ENCODE data around the gene RNASEL.

The RNASEL gene

DNA sequence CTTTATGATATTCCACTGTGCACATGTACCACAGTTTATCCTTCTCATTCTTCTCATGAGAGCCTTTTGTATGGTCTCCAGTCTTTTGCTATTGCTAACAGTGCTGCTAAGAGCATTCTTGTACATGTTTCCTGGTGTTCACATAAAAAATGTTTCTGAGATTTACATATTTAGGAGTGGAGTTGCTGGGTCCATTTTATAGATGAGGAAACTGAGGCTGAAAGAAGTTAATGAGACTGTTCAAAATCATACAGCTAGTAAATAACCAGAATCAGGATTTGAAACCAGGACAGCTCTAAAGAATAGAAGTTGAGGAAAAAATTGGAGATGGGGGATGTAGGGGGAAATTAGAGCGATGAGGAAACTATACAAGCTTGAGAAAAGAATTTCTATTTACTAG is 42.9 kb upstream of the RNASEL start:
- in situ Hi-C loops (cut with MboI; ENCODE audit: low sequenced_read_pairs, unreplicated experiment), result no loop called here
- TF ChIP-seq, protein P1, sequence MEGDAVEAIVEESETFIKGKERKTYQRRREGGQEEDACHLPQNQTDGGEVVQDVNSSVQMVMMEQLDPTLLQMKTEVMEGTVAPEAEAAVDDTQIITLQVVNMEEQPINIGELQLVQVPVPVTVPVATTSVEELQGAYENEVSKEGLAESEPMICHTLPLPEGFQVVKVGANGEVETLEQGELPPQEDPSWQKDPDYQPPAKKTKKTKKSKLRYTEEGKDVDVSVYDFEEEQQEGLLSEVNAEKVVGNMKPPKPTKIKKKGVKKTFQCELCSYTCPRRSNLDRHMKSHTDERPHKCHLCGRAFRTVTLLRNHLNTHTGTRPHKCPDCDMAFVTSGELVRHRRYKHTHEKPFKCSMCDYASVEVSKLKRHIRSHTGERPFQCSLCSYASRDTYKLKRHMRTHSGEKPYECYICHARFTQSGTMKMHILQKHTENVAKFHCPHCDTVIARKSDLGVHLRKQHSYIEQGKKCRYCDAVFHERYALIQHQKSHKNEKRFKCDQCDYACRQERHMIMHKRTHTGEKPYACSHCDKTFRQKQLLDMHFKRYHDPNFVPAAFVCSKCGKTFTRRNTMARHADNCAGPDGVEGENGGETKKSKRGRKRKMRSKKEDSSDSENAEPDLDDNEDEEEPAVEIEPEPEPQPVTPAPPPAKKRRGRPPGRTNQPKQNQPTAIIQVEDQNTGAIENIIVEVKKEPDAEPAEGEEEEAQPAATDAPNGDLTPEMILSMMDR (IDR thresholded peaks at IDR 0.05; ENCODE audit: borderline replicate concordance, control extremely low read depth, extremely low read depth, insufficient read depth, missing control alignments), result no peak
- no peak for DNase-seq (ENCODE audit: low spot score)

DNA sequence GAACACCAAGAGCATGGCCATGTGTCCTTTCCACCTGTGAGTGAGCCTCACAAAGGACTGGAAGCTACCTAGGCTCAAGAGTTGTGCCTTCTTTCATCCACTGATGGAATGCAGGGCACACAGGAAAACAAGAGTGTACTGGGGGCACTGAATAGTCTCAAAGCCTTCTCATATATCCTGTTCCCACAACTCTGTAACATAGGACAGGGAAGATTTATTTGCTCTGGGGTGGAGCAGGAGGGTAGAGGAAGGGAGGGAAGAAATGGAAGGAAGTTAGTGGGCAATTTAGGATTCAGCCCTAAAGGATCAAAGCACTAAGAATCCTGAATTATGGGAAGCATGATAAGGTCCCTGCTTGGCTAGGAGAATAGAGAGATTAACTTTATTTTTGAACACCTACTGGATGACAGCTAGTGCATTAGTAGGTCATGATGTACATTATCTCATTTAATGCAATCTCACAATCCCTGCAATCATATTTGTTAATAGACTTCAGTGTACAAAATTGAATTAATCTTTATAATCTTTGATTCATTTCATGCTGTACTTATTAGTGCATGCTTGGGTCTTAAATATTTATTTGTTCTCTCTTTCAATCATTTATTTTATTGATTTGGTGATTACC is 42.1 kb upstream of the RNASEL start:
- TF ChIP-seq, protein P1 (IDR thresholded peaks at IDR 0.05; ENCODE audit: borderline replicate concordance, control extremely low read depth, extremely low read depth, insufficient read depth, missing control alignments), result no peak
- no peak for DNase-seq (ENCODE audit: low spot score)
- in situ Hi-C loops (cut with MboI; ENCODE audit: low sequenced_read_pairs, unreplicated experiment), result no loop called here

DNA sequence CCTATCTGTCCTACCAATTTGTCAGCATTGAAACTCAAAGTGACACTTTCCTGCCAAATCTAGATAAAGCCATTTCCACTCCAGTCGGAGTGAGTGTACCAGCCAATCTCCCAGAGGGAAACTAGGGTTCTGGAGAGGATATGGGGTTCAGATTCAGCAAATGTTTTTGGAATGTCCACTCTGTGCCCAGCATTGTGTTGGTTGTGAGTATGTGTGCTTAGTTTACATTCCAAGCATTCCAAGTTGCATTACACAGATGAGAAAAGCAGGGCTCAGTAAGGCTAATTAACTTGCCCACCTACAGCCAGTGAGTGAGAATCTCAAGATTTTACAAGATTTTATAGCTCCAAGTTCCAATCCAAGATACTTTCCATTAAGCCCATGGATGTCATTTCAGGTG is 41.5 kb upstream of the RNASEL start:
- no peak for DNase-seq (ENCODE audit: low spot score)
- in situ Hi-C loops (cut with MboI; ENCODE audit: low sequenced_read_pairs, unreplicated experiment), result no loop called here

DNA sequence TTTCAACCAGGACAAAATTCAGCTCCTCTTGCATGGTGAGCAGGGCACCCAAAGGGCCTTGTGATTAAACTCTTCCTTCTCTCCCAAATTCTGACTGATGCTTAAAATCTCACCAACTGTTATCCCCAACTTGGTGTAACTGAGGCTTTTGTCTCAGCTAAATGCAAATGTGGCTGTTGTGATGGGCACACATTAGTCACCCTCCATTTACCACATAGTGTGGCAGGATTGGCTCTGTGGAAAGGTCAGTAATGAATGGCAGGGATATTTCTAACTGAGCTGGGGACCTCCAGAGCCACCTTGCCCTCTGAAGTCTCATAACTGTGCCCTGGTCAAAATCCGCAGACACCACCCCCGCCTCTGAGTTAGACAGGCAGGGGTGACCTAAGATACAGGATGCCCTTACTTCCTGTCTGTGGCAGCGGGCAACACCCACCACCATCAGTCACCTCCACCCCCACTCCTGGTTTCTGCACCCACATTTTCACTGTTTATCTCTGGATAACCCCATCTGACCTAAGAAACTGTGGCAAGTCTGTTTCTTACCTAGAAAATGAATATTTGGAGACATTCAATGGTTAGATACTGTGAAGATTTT is 40.5 kb upstream of the RNASEL start:
- TF ChIP-seq, protein P1 (IDR thresholded peaks at IDR 0.05; ENCODE audit: borderline replicate concordance, control extremely low read depth, extremely low read depth, insufficient read depth, missing control alignments), result no peak
- no peak for DNase-seq (ENCODE audit: low spot score)
- in situ Hi-C loops (cut with MboI; ENCODE audit: low sequenced_read_pairs, unreplicated experiment), result no loop called here

More for the DNA sequence above, 41.5 kb upstream of the RNASEL start:
- TF ChIP-seq, protein P1 (IDR thresholded peaks at IDR 0.05; ENCODE audit: borderline replicate concordance, control extremely low read depth, extremely low read depth, insufficient read depth, missing control alignments), result no peak

DNA sequence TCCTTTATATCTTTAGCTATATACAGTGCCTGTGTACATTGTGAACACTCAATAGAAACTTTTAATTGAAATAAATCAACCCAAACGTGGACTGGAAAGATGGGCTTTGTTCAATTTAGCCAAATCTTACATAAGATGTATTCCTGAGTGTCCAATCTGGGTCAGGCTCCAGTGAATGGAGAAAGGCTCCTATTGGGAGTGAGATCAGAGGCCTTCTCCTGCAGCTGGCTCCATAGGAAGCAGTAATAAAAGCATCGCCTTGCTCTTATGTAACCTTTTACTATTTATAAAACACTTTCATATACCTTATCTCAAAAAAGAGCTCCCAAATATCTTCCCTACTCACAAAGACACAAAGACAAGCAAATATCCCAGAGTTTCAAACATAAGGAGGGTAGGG is 40.0 kb upstream of the RNASEL start:
- in situ Hi-C loops (cut with MboI; ENCODE audit: low sequenced_read_pairs, unreplicated experiment), result no loop called here
- DNase-seq (ENCODE audit: low spot score), result no peak
- TF ChIP-seq, protein P1 (IDR thresholded peaks at IDR 0.05; ENCODE audit: borderline replicate concordance, control extremely low read depth, extremely low read depth, insufficient read depth, missing control alignments), result no peak

DNA sequence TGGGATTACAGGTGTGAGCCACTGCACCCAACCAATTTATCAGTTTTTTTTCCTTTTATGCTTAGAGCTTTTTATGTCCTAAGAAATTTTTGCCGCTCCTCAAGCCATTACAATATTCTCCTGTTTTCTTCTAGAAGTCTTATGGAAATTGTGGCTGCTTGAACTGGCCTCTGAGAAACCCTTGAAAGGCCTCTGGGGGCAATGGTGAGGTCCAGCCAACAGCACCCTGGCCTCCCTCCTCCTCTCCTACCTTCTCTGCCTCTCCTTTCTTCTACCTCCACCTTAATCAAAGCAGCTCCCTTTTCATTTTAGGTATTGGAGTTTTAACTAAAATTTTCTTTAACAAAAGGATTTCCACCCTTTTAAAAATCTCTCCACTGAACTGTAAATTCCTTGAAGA is 39.6 kb upstream of the RNASEL start:
- in situ Hi-C loops (cut with MboI; ENCODE audit: low sequenced_read_pairs, unreplicated experiment), result no loop called here
- DNase-seq (ENCODE audit: low spot score), result no peak
- TF ChIP-seq, protein P1 (IDR thresholded peaks at IDR 0.05; ENCODE audit: borderline replicate concordance, control extremely low read depth, extremely low read depth, insufficient read depth, missing control alignments), result no peak

Measured in GM13976 (cell line).